Bronchial epithelial cell (primary cell): ENCODE results near the gene EIF2S2. TPM values are rescaled to one million over a fixed set of nuclear protein-coding genes. Genes with fewer than 3 reads are reported as not detected.
"Not testable (repeated sequence)": the region's sequence is repeated elsewhere in the genome, so short reads cannot be mapped to it uniquely, and the experiment has no call there.

Experiments used
- DNase-seq: peaks from one replicate; pipeline ENCODE4 v3.0.0-alpha.2; 2010; ENCODE audit warnings: low read depth
- FAIRE-seq: peaks from 2 replicates; lab custom pipeline; 2011; peaks lifted over from hg19 to GRCh38; lab: Jason Lieb, UNC
- H3K27me3 ChIP-seq: 2 replicates; pipeline ENCODE4 v1.5.1; 2011; ENCODE audit warnings: low read length; ENCODE audit not compliant: control insufficient read depth, insufficient read depth
- H3K36me3 ChIP-seq: 2 replicates; pipeline ENCODE4 v1.5.1; 2011; ENCODE audit warnings: low read length; ENCODE audit not compliant: control insufficient read depth, insufficient read depth
- H3K4me3 ChIP-seq: 2 replicates; pipeline ENCODE4 v1.5.1; 2011; ENCODE audit warnings: mild to moderate bottlenecking, low read depth, low read length, control low read depth
- total RNA-seq: library from RNA; depleted of rRNA; stranded (reverse); fragments of >200 nt; gene quantifications from 2 replicates; pipeline ENCODE4 v1.2.1, GENCODE V29; 2014
- TF ChIP-seq, protein P1 (sequence below): IDR thresholded peaks from 2 replicates; pipeline ENCODE4 v1.5.1; 2011; ENCODE audit warnings: mild to moderate bottlenecking, moderate library complexity, low read length, control low read depth, inconsistent platforms; ENCODE audit not compliant: insufficient read depth, severe bottlenecking

The EIF2S2 gene
- total RNA-seq, 1 donor from 2014 or later, result 129 TPM

DNA sequence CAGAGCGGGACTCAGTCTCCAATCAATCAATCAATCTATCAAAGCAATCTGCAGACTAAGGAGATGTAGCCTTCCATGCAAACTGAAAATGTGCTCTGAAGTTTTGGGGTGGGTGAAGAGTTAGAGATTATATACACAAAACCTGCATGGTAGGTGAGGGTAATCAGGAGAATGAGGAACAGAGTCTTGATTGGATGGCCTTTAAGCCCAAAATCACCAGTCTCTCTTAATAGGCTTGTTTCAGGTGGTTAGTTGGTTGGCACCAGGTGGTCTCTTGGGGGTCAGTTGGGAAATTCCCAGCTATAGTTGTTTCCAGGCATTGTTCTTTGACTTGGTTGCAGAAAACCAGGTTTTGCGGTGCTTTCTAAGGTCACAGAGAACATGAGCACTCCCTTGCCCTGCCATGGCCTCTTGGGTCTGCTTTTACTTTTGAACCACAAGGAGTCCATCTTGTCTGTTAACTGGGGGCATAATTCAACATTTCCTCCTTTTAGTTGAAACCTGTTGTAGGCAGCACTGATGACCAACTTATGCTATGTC is 33.3 kb upstream of the EIF2S2 start:
- FAIRE-seq (no peak), DNase-seq (no peak)
- Histone ChIP-seq H3K4me3 (no peak overlapping the region), H3K36me3 (no peaks in the 10 kb centered on the region), H3K27me3 (peaks cover 4% of the 10 kb centered on the region)
- TF ChIP-seq, protein P1, sequence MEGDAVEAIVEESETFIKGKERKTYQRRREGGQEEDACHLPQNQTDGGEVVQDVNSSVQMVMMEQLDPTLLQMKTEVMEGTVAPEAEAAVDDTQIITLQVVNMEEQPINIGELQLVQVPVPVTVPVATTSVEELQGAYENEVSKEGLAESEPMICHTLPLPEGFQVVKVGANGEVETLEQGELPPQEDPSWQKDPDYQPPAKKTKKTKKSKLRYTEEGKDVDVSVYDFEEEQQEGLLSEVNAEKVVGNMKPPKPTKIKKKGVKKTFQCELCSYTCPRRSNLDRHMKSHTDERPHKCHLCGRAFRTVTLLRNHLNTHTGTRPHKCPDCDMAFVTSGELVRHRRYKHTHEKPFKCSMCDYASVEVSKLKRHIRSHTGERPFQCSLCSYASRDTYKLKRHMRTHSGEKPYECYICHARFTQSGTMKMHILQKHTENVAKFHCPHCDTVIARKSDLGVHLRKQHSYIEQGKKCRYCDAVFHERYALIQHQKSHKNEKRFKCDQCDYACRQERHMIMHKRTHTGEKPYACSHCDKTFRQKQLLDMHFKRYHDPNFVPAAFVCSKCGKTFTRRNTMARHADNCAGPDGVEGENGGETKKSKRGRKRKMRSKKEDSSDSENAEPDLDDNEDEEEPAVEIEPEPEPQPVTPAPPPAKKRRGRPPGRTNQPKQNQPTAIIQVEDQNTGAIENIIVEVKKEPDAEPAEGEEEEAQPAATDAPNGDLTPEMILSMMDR, result no peak

DNA sequence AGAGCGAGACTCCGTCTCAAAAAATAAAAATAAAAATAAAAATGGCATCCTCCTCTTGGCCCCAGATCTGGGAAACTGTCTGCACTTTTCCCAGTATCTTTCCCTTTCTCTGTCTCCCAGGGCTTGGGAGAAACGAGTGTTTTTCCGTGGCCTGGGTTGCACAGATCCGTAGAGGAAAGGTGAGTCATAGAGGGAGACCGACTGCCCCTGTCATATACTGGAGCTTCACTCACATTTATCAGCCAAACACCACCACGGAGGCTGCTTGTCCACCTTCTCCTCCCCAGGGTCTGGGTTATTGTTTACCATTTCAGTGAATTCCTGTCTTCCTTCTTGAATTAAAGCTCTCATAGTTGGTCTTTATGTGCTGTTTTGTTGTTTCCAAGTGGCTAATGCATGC is 31.9 kb upstream of the EIF2S2 start:
- FAIRE-seq (no peak), DNase-seq (no peak)
- no peaks in the 10 kb centered on the region for H3K36me3 ChIP-seq
- TF ChIP-seq, protein P1, result no peak
- peaks cover 4% of the 10 kb centered on the region for H3K27me3 ChIP-seq
- H3K4me3 ChIP-seq, result no peak overlapping the region

DNA sequence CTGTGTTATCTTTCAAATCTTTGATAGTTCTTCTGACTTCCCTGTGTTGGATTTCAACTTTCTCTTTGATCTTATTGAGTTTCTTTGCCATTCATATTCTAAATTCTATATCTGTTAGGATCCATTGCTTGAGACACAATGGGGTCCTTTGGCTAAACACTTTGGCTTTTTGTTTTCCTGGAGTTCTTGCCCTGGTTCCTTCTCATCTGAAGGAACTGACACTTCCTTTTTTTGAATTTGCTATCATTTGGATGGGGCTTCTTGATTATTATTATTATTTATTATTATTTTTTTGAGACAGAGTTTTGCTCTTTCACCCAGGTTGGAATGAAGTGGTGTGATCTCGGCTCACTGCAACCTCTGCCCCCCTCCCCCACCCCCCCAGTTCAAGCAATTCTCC is 30.1 kb upstream of the EIF2S2 start:
- no peak for FAIRE-seq

GRCh38 chr20:34141293-34141692 is 29.2 kb upstream of the EIF2S2 start:
- no peak for FAIRE-seq
- H3K36me3 ChIP-seq, result no peaks in the 10 kb centered on the region
- H3K27me3 ChIP-seq, result peaks cover 4% of the 10 kb centered on the region
- H3K4me3 ChIP-seq, result no peak overlapping the region
- DNase-seq, result no peak
- TF ChIP-seq, protein P1, result no peak

More for the DNA sequence above, 30.1 kb upstream of the EIF2S2 start:
- no peak for DNase-seq
- Histone ChIP-seq H3K36me3 (no peaks in the 10 kb centered on the region), H3K4me3 (no peak overlapping the region), H3K27me3 (peaks cover 4% of the 10 kb centered on the region)
- TF ChIP-seq, protein P1, result no peak

DNA sequence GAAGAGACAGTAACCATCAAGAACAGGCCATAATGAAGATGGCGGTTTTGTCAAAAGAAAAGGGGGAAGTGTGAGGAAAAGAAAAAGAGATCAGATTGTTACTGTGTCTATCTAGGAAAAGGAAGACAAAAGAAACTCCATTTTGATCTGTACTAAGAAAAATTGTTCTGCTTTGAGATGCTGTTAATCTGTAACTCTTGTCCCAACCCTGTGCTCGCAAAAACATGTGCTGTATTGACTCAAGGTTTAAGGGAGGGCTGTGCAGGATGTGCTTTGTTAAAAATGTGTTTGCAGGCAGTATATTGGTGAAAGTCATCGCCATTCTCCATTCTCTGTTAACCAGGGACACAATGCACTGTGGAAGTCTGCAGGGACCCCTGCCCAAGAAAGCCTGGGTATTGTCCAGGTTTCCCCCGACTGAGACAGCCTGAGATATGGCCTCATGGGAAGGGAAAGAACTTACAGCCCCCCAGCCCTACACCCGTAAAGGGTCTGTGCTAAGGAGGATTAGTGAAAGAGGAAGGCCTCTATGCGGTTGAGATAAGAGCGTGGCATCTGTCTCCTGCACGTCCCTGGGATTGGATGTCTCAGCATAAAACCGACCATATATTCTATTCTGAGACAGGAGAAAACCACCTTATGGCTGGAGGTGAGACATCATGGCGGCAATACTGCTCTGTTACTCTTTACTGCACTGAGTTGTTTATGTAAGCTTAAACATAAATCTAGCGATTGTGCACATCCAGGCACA is 23.7 kb upstream of the EIF2S2 start:
- H3K4me3 ChIP-seq, DNase-seq, H3K27me3 ChIP-seq, H3K36me3 ChIP-seq, FAIRE-seq: not testable (repeated sequence)

DNA sequence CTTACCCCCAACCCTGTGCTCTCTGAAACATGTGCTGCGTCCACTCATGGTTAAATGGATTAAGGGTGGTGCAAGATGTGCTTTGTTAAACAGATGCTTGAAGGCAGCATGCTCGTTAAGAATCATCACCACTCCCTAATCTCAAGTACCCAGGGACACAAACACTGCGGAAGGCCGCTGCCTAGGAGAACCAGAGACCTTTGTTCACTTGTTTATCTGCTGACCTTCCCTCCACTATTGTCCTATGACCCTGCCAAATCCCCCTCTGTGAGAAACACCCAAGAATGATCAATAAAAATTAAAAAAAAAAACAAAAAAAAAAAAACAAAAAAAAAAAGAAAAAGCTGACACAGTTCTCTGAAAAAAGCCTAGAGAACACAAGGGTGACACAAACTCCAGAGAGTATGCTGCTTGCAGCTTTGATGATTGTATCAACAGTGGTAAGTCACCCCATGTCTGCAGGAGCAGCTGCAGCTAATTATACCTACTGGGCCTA is 21.4 kb upstream of the EIF2S2 start:
- H3K36me3 ChIP-seq, H3K4me3 ChIP-seq, FAIRE-seq, H3K27me3 ChIP-seq, DNase-seq: not testable (repeated sequence)

DNA sequence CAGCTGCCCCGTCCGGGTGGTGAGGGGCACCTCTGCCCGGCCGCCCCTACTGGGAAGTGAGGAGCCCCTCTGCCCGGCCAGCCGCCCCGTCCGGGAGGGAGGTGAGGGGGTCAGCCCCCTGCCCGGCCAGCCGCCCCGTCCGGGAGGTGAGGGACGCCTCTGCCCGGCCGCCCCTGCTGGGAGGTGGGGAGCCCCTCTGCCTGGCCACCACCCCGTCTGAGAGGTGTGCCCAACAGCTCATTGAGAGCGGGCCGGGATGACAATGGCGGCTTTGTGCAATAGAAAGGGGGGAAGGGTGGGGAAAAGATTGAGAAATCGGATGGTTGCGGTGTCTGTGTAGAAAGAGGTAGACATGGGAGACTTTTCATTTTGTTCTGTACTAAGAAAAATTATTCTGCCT is 20.9 kb upstream of the EIF2S2 start:
- FAIRE-seq, DNase-seq, H3K36me3 ChIP-seq, H3K27me3 ChIP-seq, H3K4me3 ChIP-seq: not testable (repeated sequence)

DNA sequence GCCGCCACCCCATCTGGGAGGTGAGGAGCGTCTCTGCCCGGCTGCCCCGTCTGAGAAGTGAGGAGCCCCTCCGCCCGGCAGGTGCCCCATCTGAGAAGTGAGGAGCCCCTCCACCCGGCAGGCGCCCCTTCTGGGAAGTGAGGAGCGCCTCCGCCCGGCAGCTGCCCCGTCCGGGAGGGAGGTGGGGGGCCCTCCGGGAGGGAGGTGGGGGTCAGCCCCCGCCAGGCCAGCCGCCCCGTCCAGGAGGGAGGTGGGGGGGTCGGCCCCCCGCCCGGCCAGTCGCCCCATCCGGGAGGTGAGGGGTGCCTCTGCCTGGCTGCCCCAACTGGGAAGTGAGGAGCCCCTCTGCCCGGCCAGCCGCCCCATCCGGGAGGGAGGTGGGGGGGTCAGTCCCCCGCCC is 20.4 kb upstream of the EIF2S2 start:
- not testable (repeated sequence) for FAIRE-seq, H3K4me3 ChIP-seq, H3K36me3 ChIP-seq, H3K27me3 ChIP-seq, DNase-seq
